GM19240 (cell line): Measurements from ENCODE around the gene H2BW1.
"Not testable (repeated sequence)": the region's sequence is repeated elsewhere in the genome, so short reads cannot be mapped to it uniquely, and the experiment has no call there.

Experiments used
- DNase-seq: peaks from one replicate; pipeline ENCODE4 v3.0.0; 2011; ENCODE audit warnings: low spot score; ENCODE audit not compliant: insufficient read length

H2BW1 gene

GRCh38 chrX:104013606-104014005 lies at the start of gene H2BW1:
Gene H2BW1 (minus strand): TSS chrX:104013708. CDS start chrX:104013576, 132 bp downstream.
- DNase-seq, result no peak

- not testable (repeated sequence) for DNase-seq
Measured at GRCh38 chrX:104062636-104063035, 49.1 kb upstream of the H2BW1 start.

GRCh38 chrX:104054956-104055355 lies 41.4 kb upstream of the H2BW1 start:
- not testable (repeated sequence) for DNase-seq

- DNase-seq, result no peak
Measured at GRCh38 chrX:104047171-104047570, 33.7 kb upstream of the H2BW1 start.

GRCh38 chrX:104045642-104046041 lies 32.1 kb upstream of the H2BW1 start:
- DNase-seq, result no peak

GRCh38 chrX:104041003-104041402 lies 27.5 kb upstream of the H2BW1 start:
- DNase-seq, result no peak

GRCh38 chrX:104039689-104040505 lies 26.4 kb upstream of the H2BW1 start, which contains the start of gene H2BW2:
Gene H2BW2 (plus strand): TSS chrX:104039956. CDS start chrX:104039995, 39 bp downstream.
- DNase-seq, result no peak

- DNase-seq, result no peak
Measured at GRCh38 chrX:104018126-104018525, 4.6 kb upstream of the H2BW1 start.

GRCh38 chrX:104015576-104015975 lies 2.1 kb upstream of the H2BW1 start:
- not testable (repeated sequence) for DNase-seq

GRCh38 chrX:104013158-104013557 lies 350 bp downstream of the H2BW1 start:
- DNase-seq, result no peak

- DNase-seq, result no peak
Measured at GRCh38 chrX:104008831-104009230, 4.7 kb downstream of the H2BW1 start.

GRCh38 chrX:103999234-103999633 lies 14.3 kb downstream of the H2BW1 start:
- no peak for DNase-seq

GRCh38 chrX:103983508-103983907 lies 30.0 kb downstream of the H2BW1 start:
- DNase-seq, result not testable (repeated sequence)

GRCh38 chrX:103962411-103963278 lies 50.9 kb downstream of the H2BW1 start, which contains the start of gene TMSB15B:
Gene TMSB15B (plus strand): TSS chrX:103962627.
- DNase-seq, result not testable (repeated sequence)
